HG02885 (cell line): ENCODE results near the gene GSDMA.

Experiments used
- ATAC-seq: cut with Tn5 transposase; IDR thresholded peaks from one replicate; pipeline ENCODE4 v1.9.1; 2021; ENCODE audit warnings: mild to moderate bottlenecking; ENCODE audit not compliant: unreplicated experiment, poor library complexity

The GSDMA gene

GRCh38 chr17:39962642-39963220 is at the start of gene GSDMA:
TSS of gene GSDMA (plus strand) at chr17:39963004. CDS start at chr17:39965688, 2,684 bp downstream.
- no peak for ATAC-seq

GRCh38 chr17:39913989-39914388 is 48.8 kb upstream of the GSDMA start:
- no peak for ATAC-seq

GRCh38 chr17:39915559-39915958 is 47.2 kb upstream of the GSDMA start:
- no peak for ATAC-seq

GRCh38 chr17:39916918-39917317 is 45.9 kb upstream of the GSDMA start:
- no peak for ATAC-seq

GRCh38 chr17:39919087-39919683 is 43.6 kb upstream of the GSDMA start:
- no peak for ATAC-seq

- ATAC-seq, result no peak
Observed at GRCh38 chr17:39920218-39921210, 42.3 kb upstream of the GSDMA start.

GRCh38 chr17:39921323-39921722 is 41.5 kb upstream of the GSDMA start:
- no peak for ATAC-seq

GRCh38 chr17:39922006-39922405 is 40.8 kb upstream of the GSDMA start:
- ATAC-seq, result no peak

GRCh38 chr17:39923230-39923629 is 39.6 kb upstream of the GSDMA start:
- ATAC-seq, result no peak

- no peak for ATAC-seq
Observed at GRCh38 chr17:39923836-39924690, 38.7 kb upstream of the GSDMA start.

GRCh38 chr17:39924691-39925055 is 38.1 kb upstream of the GSDMA start:
- ATAC-seq, result no peak

- no peak for ATAC-seq
Observed at GRCh38 chr17:39925282-39926134, 37.3 kb upstream of the GSDMA start.

GRCh38 chr17:39926135-39926587 is 36.6 kb upstream of the GSDMA start:
- ATAC-seq, result no peak

- peak; percentile 20 for ATAC-seq
Observed at GRCh38 chr17:39926588-39927100, 36.2 kb upstream of the GSDMA start.

GRCh38 chr17:39927101-39927928 is 35.5 kb upstream of the GSDMA start, which contains the start of the genes LRRC3C and ORMDL3:
TSS of gene LRRC3C (plus strand) at chr17:39927732. CDS start at chr17:39941524, 13,792 bp downstream.
TSS of gene ORMDL3 (minus strand) at chr17:39927601. CDS start at chr17:39924203, 3,398 bp downstream.
- peak; percentile 87 for ATAC-seq

- ATAC-seq, result peak; percentile 30
Observed at GRCh38 chr17:39927929-39928857, 34.6 kb upstream of the GSDMA start.
